GM21723 (cell line): Measurements from ENCODE around the gene SLC22A25.
"Not testable (repeated sequence)": the region's sequence is repeated elsewhere in the genome, so short reads cannot be mapped to it uniquely, and the experiment has no call there.

Experiments used
- ATAC-seq: cut with Tn5 transposase; IDR thresholded peaks from one replicate; pipeline ENCODE4 v1.9.1; 2021; ENCODE audit warnings: mild to moderate bottlenecking, moderate library complexity; ENCODE audit not compliant: unreplicated experiment

Gene SLC22A25

DNA sequence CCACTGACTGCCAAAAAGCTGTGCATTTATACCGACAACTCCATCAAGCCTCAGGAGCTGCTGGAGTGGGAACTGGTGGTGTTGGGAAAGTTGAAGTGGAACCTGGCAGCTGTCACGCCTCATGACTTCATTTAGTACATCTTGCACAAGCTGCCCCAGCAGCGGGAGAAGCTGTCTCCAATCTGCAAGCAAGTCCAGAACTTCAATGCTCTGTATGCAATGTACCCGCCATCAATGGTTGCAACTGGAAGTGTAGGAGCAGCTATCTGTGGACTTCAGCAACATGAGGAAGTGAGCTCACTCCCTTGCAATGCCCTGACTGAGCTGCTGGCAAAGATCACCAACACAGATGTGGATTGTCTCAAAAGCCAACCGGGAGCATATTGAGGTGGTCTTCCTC, at the start of gene SLC22A25:
Gene SLC22A25, minus strand, starts transcription at position 67 of the 400 bp plus-strand sequence. CDS start 13,947 bp downstream, outside the sequence.
- ATAC-seq = no peak

DNA sequence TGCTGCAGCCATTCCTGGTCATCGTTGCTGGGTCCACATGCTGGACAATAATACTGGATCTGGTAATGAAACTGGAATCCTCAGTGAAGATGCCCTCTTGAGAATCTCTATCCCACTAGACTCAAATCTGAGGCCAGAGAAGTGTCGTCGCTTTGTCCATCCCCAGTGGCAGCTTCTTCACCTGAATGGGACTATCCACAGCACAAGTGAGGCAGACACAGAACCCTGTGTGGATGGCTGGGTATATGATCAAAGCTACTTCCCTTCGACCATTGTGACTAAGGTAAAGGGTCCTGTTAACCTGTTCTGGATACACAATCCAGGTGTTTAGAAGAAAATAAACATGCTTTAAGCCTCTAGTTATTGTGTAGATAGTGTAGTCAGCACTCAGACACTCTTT, 46.9 kb upstream of the SLC22A25 start:
- no peak for ATAC-seq

DNA sequence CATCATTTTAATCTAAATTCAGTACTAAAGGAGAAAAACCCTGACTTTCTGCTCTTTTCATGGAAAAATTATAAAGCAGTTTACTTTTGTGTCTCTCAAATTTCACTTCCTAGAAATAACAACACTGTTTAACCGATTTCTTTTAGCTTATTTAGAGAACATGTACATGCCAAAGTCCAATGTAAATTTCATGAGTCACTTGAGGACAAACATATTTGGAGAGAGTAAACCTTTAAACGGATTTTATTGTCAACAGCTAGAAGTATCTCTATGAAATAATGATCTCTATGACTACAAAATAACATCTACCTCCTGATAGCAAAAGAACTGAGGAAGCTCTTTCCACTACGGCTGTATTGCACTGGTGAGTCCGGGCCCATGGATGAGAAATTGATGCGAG, 46.3 kb upstream of the SLC22A25 start:
- ATAC-seq = no peak

DNA sequence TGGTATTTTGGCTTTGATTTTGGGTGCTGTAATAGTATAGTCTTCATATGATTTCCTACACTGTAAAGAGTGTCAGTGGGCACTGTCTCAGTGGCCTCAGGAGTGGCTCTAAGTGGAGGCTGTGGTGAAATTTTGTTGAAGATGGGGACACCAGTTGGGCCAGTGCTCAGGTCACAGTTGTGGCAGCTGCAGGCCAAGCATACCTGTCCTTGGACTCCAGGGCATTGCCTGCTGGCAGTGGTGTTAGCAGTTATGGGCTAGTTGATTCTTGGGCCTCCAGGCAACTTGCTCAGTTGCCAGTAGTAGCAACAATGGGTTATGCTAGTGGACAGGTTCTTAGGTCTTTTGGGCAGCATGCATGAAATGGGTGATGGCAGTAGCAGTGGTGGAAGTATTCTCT, 39.2 kb upstream of the SLC22A25 start:
- no peak for ATAC-seq

DNA sequence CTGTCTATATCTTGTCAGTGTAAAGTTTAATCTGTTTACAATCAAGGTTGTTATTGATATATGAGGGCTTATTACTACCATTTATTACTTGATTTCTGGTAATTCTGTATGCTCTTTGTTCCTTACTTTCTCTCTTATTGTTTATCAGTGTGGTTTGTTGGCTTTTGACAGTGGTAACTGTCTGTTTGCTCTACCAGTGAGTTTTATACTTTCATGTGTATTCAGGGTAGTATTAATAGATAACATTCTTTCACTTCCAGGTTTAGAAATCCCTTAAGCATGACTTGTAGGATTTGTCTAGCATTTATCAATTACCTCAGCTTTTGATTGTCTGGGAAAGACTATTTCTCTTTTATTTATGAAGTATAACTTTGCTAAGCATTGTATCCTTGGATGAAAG, 37.5 kb upstream of the SLC22A25 start:
- no peak for ATAC-seq

DNA sequence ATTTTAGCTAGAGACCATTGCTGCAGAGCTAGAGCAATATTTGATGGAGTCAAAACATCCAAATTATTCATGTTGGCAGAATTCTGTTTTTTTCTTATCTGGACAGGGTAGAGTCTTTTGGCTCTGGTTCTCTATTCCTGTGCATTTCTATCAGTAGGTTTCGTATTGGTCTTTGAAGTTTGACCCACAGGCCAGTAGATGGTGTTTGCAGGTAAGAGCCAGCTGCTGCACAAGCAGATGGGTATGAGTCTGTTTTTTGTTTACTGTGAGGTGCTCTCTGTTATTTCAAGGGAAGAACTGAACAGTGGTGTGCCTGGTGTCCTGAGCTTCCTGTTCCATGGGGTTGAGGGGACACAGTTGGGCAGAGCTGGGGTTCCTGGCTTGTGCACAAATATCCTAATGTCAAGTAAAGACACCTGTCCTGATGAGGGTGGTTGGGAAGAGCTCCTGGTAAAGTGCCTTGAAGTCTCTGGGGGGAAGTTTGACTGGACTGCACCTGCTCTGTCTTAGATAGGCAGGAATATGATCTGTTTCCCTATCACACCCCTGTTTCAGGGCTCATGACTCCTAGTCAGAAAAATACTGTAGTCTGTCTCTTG, 34.0 kb upstream of the SLC22A25 start:
- no peak for ATAC-seq

DNA sequence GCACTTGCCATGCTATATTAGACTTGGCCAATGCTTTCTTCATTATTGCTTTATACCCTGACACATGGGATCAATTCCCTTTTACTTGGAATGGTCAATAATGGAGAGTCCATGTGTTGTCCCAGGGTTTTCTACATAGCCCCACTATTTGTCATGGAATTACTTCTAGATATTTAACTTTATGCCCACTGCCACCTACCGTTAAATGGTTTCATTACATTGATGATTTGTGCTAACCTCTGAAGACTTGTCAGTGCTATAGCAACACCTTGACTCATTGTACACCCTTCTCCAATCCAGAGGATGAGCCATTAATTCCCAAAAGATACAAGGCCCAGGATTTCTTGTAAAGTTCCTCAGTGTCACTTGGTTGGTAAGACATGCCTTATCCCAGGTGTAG, 31.4 kb upstream of the SLC22A25 start:
- no peak for ATAC-seq

DNA sequence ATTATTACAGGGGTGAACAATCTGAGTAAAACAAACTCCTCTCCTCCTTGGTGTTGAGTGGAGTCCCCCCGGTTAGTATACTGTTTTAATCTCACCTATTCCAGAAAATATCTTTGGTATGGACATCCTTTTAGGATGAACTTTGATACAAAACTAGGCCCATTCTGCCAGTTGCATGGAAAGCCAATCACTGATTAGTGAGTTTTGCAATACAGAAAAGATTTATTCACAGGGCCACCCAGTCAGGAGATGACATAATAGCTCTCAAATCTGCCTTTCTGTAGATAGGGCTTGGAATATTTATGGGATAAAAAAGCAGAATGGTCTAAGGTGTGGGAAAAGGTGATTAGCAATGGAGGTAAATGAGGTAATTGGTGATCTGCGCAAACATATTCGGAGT, 30.3 kb upstream of the SLC22A25 start:
- ATAC-seq = no peak

DNA sequence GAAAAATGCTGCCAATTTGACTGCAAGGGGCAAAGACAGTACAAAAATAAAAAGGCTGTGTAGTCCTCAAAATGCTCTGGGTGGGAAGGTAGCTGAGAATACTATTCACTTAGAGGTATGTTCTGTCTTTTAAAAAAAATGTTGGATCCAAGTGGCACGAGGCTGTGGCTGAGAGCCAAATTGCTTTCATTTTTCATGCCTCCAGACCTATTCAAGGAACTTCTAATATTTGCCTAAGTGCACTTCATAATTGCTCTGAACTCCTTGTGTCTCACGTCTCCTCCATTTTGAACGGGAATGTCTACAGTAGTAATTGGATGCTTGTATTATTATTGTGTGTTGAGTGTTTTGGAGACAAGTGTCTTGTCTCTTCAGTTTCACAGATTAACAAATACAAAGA, 19.1 kb upstream of the SLC22A25 start:
- no peak for ATAC-seq

DNA sequence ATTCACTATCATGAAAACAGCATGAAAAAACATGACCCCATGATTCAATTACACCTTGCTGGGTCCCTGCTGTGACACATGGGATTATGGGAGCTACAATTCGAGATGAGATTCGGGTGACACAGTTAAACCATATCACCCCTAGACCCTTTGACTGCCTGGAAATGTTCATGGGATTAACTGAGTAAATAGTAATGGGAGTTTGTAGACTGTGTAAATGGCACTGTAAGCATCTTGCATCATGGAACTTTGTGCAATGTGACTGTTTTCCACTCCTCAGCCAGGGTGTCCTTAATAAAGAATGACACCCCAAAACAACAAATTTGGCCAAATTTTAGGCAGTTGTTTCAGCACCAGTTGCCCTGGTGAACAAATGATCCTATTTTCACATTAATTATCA, 7.9 kb upstream of the SLC22A25 start:
- ATAC-seq = no peak

DNA sequence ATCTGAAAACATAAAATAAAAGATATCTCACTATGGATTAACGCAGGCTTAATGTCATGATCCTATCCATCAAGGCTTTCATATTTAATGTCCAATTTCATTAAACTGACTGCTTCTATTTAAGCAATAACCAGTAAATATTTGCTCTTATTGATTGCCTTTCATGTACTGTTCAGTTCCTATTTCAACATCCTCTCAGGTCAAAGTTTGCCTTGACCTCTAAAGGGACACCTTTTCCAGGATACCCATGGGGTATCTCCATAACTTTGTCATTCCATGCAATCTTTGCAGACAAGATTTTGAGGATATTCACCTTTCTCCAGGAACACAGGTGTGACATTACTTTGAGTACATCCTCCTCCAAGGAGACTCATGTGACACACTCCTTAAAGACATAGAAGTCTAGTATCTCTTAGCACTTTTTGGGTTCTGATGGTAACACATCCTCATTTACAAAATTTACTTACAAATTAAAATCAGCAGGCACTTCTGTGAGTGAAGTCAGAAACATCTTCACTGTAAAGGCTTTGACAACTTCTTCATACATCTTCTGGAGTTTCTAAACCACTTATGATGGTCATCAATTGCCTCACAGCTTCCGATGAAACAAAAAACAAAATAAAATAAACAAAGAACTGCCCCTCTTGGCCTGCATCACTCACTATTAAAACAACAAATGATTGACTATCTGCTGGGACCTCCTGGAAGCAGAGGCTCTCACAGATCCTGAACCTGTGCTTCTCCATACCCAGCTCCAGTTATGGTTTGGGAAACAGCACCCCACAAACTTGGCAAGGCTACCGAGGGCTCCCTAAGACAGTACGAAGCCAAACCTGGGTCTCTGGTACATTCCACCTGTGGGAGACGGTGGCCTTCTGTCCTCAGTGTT, 7.0 kb upstream of the SLC22A25 start:
- ATAC-seq = no peak

DNA sequence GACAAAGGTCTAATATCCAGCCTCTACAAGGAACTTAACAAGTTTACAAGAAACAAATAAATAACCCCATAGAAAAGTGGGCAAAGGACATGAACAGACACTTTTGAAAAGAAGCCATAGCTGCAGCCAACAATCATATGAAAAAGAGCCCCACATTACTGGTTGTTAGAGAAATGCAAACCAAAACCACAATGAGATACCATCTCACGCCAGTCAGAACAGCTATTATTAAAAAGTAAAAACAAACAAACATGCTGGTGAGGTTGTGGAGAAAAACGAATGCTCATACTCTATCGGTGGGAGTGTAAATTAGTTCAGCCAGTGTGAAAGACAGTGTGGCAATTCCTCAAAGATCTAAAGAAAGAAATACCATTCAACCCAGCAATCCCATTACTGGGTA, 5.6 kb upstream of the SLC22A25 start:
- ATAC-seq = no peak

DNA sequence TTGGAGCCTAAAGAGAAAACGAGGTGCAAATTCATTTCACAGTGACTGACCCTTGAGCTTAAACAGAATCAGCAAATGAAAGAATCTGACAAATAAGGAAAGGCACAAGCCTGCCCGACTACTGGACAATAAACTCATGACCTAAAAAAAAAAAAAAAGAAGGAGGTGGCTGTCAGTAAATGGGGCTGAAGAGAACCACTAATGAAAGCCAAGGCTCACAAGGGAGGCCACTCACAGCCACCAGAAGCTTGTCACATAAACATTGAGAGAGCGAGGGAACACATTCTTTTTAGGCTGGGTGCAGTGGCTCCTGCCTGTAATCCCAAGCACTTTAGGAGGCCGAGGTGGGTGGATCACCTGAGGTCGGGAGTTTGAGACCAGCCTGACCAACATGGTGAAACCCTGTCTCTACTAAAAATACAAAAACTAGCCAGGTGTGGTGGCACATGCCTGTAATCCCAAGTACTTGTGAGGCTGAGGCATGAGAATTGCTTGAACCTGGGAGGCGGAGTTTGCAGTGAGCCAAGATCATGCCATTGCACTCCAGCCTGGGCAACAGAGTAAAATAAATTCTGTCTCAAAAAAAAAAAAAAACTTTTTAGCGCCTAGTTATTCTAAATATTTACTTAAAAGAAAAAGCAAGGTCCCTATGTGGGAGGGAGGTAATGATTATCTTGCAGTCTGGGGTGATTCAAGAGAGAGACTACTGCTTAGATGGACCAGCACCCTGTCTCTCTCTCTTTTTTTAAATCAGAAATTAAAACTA, 4.0 kb upstream of the SLC22A25 start:
- ATAC-seq = not testable (repeated sequence)

DNA sequence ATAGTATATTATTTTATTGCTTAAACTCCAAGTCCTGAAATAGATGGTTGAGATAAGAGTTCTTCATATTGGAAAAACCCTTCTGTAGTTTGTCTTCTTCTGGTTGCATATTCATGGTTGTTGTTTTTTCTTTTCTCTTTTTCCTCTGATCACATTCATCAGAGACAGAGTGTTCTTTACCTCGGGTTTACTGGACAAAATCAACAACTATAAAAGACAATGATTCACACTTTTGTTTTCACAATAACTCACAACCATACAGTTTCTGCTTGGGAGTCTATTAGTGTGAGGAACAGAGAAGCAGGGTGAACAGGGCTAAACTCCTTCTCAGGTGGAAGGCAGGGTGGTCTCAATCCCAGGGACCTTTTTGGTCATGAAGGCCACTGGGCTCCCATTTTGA, 2.6 kb upstream of the SLC22A25 start:
- no peak for ATAC-seq

DNA sequence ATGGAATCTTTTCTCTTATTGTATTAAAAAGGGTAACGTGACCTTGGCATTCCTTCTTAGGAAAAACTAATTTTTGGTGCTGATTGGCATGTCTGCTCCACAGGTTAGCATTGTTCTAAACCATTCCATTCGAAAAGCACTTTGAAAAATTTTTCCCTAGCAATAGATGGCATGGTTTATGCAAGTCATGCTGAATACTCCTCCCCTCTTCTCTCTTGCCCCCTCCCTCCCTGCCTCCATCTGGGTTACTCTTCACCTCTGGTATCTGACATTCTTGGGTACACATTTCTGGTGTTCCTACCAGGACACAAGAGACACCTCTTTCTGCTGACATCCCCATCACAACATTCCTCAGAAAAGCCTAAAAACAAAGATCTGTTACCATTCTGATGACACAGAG, 1.5 kb upstream of the SLC22A25 start:
- no peak for ATAC-seq

DNA sequence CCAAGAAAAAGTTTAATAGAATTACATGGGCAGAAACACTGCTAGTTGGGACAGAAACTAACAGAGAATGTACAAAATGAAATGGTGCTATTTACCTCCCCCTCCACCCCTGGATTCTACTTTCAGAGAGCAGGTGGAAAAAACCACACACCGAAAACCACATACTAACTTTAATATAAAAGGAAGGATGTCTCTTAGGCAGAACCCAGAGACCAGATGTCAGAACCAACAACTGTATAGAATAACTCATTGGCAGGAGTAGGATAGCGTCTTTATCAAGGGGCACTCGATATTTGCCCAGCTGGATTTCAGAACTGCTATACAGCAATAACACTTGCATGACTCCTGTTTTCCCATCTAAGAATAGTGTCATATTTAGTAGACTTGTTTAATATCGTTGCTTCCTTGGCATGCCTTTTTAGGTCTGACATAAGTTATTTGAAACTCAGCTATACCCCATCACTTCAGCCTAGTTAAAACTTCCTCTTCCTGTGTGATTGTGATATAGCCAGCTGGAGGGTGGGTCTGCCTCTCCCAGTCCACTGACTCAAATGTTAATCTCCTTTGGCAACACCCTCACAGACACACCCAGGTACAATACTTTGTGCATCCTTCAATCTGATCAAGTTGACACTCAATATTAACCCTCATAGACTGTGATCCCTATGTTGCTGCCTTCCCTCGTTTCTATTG, 1.2 kb downstream of the SLC22A25 start:
- ATAC-seq = no peak

DNA sequence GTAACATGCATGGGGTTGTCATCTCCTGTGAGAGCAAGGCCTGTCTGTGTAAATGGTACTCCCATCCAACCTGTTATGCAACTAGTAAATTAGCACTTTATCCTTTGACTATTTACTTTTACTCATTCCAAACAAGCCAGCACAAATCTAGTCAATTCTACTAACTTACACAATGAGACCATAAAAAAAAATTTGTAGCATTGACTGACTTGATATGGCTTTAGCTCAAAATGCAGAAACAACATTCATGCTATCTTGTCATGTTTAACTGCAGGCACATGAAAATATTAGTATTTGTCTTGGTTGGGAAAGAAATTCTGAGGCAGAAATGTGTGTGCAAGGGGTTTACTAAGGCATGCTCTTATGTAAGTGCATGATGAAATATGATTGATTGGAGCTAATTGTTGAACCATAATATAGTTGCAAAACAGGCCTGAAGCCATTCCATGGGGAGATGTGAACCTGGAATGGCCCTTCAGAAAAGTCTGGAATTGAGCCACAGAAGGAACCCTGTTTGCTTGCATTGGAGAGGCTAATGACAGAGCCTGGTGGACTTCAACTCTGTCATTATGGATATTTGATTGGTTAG, 2.5 kb downstream of the SLC22A25 start:
- ATAC-seq = no peak

DNA sequence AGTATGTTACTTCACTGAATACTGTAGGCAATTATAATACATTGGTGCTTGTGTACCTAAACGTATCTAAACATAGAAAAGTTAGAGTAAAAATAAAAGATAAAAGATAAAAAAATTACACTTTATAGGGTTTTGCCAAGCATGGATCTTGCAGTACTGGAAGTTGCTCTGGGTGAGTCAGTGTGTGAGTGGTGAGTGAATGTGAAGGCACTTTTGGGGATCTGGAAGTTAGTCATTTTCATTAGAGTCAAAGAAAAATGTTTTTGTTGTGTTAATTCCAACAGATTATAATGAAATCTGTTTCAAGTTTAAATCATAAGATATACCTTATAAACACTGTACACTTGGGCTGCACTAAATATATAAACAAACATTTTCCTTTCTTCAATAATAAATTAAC, 3.3 kb downstream of the SLC22A25 start:
- no peak for ATAC-seq

DNA sequence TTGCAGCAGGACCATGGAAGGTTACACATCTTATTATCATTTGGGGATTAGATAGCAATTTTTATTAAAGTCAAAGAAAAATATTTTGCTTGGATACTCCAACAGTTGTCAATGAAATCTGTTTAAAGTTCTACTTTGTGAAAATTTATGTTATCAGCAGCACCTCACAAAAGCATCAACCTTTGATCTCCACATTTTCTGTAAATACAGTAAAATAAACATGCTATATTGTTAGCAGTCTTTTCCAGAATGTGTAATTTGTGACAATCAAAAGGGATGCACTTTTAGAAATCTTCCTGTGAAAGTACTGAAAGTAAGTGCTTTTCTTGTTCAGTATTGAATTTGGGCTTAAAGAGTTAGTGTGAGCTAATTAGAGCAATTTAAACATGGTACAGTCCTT, 4.1 kb downstream of the SLC22A25 start:
- no peak for ATAC-seq

DNA sequence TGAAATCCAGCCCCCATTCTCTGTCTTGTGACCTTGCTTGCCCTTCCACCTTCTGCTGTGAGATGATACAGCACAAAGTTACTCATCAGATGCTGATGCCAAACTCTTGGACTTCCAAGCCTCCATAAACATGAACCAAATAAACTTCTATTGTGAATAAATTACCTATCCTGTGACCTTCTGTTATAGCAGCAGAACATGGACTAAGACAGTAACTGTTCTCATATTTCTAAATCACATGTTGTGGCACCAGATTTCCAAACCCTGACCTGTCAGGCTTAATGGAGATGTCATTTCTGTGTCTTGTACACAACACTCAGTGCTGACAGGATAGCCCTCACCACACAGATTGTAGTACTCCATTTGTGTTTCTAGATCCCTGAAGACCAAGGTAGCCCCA, 6.0 kb downstream of the SLC22A25 start:
- ATAC-seq = no peak
